GM18526 (cell line): ENCODE measurements around the gene UBE2G1.

Source experiments
- POLR2A ChIP-seq: IDR thresholded peaks from 3 replicates; pipeline ENCODE4 v1.6.1; 2011; ENCODE audit not compliant: insufficient read length; ENCODE audit errors: extremely low read depth

The UBE2G1 gene

GRCh38 chr17:4250887-4251286 lies 115.6 kb downstream of the UBE2G1 start:
- no peak for TF ChIP-seq POLR2A

- TF ChIP-seq POLR2A: no peak
Measured at GRCh38 chr17:4249452-4250029, 116.9 kb downstream of the UBE2G1 start.

GRCh38 chr17:4248504-4249277 lies 117.8 kb downstream of the UBE2G1 start:
- TF ChIP-seq POLR2A: no peak

- no peak for TF ChIP-seq POLR2A
Measured at GRCh38 chr17:4247971-4248388, 118.5 kb downstream of the UBE2G1 start.

GRCh38 chr17:4247361-4247970 lies 119.0 kb downstream of the UBE2G1 start:
- TF ChIP-seq POLR2A: no peak

GRCh38 chr17:4246674-4247073 lies 119.8 kb downstream of the UBE2G1 start:
- no peak for TF ChIP-seq POLR2A

- no peak for TF ChIP-seq POLR2A
Measured at GRCh38 chr17:4241535-4241934, 124.9 kb downstream of the UBE2G1 start.

- no peak for TF ChIP-seq POLR2A
Measured at GRCh38 chr17:4236456-4236855, 130.0 kb downstream of the UBE2G1 start.

GRCh38 chr17:4235372-4236279 lies 130.8 kb downstream of the UBE2G1 start:
- TF ChIP-seq POLR2A: no peak

- TF ChIP-seq POLR2A: no peak
Measured at GRCh38 chr17:4234401-4234800, 132.1 kb downstream of the UBE2G1 start.

GRCh38 chr17:4233668-4234258 lies 132.7 kb downstream of the UBE2G1 start:
- no peak for TF ChIP-seq POLR2A

- TF ChIP-seq POLR2A: no peak
Measured at GRCh38 chr17:4232168-4232813, 134.2 kb downstream of the UBE2G1 start.

- no peak for TF ChIP-seq POLR2A
Measured at GRCh38 chr17:4229627-4230541, 136.6 kb downstream of the UBE2G1 start.
